Adipocyte (in vitro differentiated cells): Measurements from ENCODE around the gene CHD5.

Experiments
- DNase-seq: peaks from one replicate; pipeline ENCODE4 v3.0.0-alpha.2; 2015; ENCODE audit warnings: low read depth
- H3K27me3 ChIP-seq: replicated peaks from 2 replicates; pipeline ENCODE4 v1.7.0; 2013; ENCODE audit warnings: mild to moderate bottlenecking, low read length, moderate library complexity; ENCODE audit not compliant: control insufficient read depth, insufficient read depth
- H3K36me3 ChIP-seq: 2 replicates; pipeline ENCODE4 v1.7.0; 2013; ENCODE audit warnings: low read length, mild to moderate bottlenecking, moderate library complexity; ENCODE audit not compliant: control insufficient read depth, insufficient read depth, severe bottlenecking
- H3K4me1 ChIP-seq: 2 replicates; pipeline ENCODE4 v1.7.0; 2013; ENCODE audit warnings: mild to moderate bottlenecking, low read length, moderate library complexity; ENCODE audit not compliant: control insufficient read depth, insufficient read depth
- H3K4me3 ChIP-seq: 2 replicates; pipeline ENCODE4 v1.7.0; 2013; ENCODE audit warnings: mild to moderate bottlenecking, low read length, moderate library complexity
- H3K9ac ChIP-seq: 2 replicates; pipeline ENCODE4 v1.7.0; 2013; ENCODE audit warnings: mild to moderate bottlenecking, low read length, moderate library complexity
- H3K9me3 ChIP-seq: 2 replicates; pipeline ENCODE4 v1.7.0; 2013; ENCODE audit warnings: mild to moderate bottlenecking, low read length, moderate library complexity; ENCODE audit not compliant: control insufficient read depth

The CHD5 gene

DNA sequence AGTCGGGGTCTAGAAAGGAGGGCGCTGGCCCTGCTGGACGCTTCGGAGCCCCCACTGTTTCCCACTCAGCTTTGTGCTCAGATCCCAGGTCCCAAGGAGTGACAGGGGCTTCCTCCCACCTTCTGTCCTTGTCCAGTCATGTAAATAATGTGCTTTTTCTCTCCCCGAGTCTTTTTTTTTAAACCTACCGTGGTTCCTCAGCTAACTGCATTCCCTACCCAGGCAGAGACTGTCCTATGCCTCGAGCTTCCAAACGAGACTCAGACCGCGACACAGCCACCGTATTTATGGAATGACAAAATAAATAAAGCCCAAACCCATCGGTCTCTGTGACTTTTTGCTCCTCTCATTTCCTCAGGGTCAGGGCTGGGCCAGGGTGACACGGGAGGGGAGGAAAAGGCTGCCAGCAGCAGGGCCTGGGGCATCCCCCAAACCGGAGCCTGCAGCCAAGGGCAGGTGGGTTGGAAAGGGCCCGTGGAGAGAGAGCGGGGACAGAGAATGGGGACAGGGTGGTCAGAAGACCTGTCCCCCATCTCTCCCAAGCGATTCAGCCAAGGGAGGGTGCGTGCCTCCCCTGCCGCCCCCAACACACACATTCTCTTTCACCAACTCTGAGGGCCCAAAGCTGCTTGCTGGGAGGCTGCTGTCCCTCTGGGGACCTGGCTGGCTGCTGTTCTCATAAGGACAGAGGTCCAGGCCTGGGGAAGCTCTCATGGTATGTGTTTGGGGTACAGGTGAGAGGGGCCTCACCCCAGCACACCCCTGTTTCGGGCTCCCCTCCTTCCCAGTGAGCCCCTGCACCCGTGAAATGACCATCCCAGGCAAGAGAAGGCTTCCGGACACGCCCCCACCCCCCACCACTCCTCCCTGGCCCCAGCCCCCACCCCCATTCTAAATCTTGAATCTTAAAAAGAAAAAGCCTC is 79.0 kb downstream of the CHD5 start:
- Histone ChIP-seq H3K9me3 (no peaks in the 10 kb centered on the region), H3K4me3 (no peak overlapping the region)
- DNase-seq: no peak

GRCh38 chr1:6099787-6100765 is 80.0 kb downstream of the CHD5 start:
- Histone ChIP-seq H3K9ac (no peak overlapping the region), H3K4me1 (peaks cover 8% of the 10 kb centered on the region), H3K36me3 (no peaks in the 10 kb centered on the region), H3K4me3 (no peak overlapping the region), H3K27me3 (peaks cover 21% of the 10 kb centered on the region), H3K9me3 (no peaks in the 10 kb centered on the region)
- DNase-seq: no peak

More for the DNA sequence above, 79.0 kb downstream of the CHD5 start:
- Histone ChIP-seq H3K4me1 (peaks cover 8% of the 10 kb centered on the region), H3K36me3 (no peaks in the 10 kb centered on the region), H3K9ac (no peak overlapping the region), H3K27me3 (peaks cover 29% of the 10 kb centered on the region)

GRCh38 chr1:6099297-6099696 is 80.8 kb downstream of the CHD5 start:
- H3K4me1 ChIP-seq: peaks cover 8% of the 10 kb centered on the region
- no peaks in the 10 kb centered on the region for H3K9me3 ChIP-seq
- DNase-seq: no peak
- H3K4me3 ChIP-seq: no peak overlapping the region
- no peaks in the 10 kb centered on the region for H3K36me3 ChIP-seq
- no peak overlapping the region for H3K9ac ChIP-seq
- H3K27me3 ChIP-seq: peaks cover 21% of the 10 kb centered on the region

DNA sequence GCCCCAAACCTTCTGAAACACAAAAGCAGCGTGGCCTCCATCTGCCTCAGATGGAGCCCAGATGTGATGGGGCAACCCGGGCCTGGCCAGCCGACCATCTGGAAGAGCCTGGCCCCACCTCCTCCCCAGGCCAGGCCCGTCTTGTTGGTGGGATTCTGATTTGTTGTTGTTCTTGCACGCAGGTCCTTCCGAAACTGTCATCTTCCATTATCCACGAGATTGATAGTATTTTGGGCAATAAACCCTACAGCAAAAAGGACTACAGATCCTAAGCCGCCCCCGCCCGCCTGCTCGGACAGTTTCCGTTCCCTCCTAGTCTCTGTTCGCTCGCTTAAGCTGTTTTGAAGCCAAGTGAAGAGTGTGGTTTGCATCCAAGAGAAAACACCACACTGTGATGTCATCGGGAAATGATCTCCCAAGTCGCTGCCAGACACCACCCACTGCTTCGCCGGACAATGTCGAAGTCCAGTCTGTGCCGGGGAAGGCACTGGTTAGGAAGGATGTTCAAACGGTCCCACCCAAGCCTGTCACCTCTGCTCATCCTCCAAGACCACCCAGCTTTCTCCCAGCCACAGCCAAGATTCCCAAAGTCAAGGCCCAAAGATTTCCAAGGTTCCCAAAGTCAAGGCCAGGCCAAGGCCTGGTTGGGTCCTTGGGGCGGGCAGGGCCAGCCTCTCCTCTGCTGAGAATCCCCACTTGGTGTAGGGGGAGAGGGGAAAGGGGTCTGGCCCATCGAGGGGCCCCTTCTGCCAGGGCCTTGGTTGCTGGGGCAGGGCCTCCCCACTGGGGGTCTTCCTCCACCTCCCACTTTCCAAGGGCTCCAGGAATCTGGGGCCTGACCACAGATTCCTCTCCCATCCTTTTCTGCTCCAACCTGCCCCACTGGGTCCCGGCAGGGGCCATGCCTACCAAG is 81.6 kb downstream of the CHD5 start:
- H3K27me3 ChIP-seq: peaks cover 26% of the 10 kb centered on the region
- no peaks in the 10 kb centered on the region for H3K36me3 ChIP-seq
- H3K4me3 ChIP-seq: peak overlapping the region; percentile 13
- no peak overlapping the region for H3K9ac ChIP-seq
- H3K9me3 ChIP-seq: no peaks in the 10 kb centered on the region
- peak; percentile 50 for DNase-seq
- H3K4me1 ChIP-seq: peaks cover 8% of the 10 kb centered on the region

DNA sequence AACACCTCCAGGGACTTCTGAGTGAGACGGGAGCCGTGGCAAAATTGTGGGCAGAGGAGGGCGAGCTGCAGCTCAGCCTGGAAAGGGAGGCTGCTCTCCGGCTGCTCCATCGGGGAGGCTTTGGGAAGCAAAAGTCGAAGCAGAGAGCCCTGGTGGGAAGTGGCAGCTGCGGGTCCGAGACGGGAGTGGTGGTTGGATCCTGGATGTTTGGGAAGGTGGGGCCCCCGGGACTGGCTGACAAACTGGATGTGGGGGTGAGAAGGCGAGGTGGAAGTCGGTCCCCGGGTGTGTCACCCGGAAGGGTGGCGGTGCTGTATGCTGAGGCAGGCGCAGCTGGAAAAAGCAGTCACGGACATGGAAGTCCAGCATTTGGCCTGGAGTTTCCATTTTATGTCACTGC is 82.3 kb downstream of the CHD5 start:
- no peak for DNase-seq
- Histone ChIP-seq H3K9me3 (no peaks in the 10 kb centered on the region), H3K36me3 (no peaks in the 10 kb centered on the region), H3K9ac (no peak overlapping the region), H3K4me3 (no peak overlapping the region), H3K4me1 (peaks cover 8% of the 10 kb centered on the region), H3K27me3 (peaks cover 27% of the 10 kb centered on the region)

GRCh38 chr1:6097117-6097595 is 83.0 kb downstream of the CHD5 start:
- no peak overlapping the region for H3K9ac ChIP-seq
- H3K4me3 ChIP-seq: no peak overlapping the region
- no peak for DNase-seq
- peaks cover 8% of the 10 kb centered on the region for H3K4me1 ChIP-seq
- H3K9me3 ChIP-seq: no peaks in the 10 kb centered on the region
- peaks cover 22% of the 10 kb centered on the region for H3K27me3 ChIP-seq
- H3K36me3 ChIP-seq: no peaks in the 10 kb centered on the region

- Histone ChIP-seq H3K4me1 (peaks cover 8% of the 10 kb centered on the region), H3K4me3 (no peak overlapping the region), H3K9ac (no peak overlapping the region), H3K36me3 (no peaks in the 10 kb centered on the region), H3K9me3 (no peaks in the 10 kb centered on the region), H3K27me3 (peaks cover 19% of the 10 kb centered on the region)
- DNase-seq: no peak
These were observed 83.6 kb downstream of the CHD5 start for GRCh38 chr1:6096243-6097116.

DNA sequence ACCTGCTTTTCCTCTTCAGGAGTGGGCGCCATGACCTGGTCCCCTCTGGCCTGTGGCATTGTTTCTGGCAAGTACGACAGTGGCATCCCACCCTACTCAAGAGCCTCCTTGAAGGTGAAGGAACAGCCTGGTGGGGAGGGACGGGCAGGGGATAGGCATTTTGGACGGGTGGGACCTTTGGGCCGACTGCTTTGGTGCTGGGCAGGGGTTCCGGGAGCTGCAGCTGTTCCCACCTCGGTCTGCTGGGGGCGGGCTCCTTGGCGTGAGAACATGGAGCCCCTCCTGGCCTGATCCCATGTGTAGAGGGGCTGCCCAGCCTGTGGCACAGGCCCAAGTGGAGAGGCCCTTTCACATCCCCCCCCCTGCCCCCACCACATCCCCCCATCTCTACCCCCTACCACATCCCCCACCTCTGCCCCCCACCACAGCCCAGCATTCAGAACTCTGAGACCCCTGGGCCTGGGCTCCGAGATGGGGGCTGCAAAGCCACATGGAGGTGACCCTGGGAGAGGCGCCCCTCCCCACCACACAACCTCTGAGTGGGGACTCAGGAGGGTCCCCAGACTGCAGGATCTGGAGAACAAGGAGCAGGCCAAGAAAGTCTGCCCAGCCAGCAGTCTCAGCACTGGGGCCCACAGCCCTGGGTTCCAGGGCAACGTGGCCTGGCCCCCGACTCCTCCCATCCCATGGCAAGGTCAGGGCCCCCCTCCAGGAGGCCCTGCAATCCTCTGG is 84.4 kb downstream of the CHD5 start:
- Histone ChIP-seq H3K4me1 (peaks cover 8% of the 10 kb centered on the region), H3K4me3 (no peak overlapping the region)
- DNase-seq: no peak

GRCh38 chr1:6094801-6095505 is 85.2 kb downstream of the CHD5 start:
- H3K9ac ChIP-seq: no peak overlapping the region
- DNase-seq: no peak
- no peaks in the 10 kb centered on the region for H3K36me3 ChIP-seq
- no peaks in the 10 kb centered on the region for H3K9me3 ChIP-seq
- H3K4me3 ChIP-seq: no peak overlapping the region
- H3K4me1 ChIP-seq: peaks cover 8% of the 10 kb centered on the region
- peaks cover 13% of the 10 kb centered on the region for H3K27me3 ChIP-seq

More for the DNA sequence above, 84.4 kb downstream of the CHD5 start:
- Histone ChIP-seq H3K9me3 (no peaks in the 10 kb centered on the region), H3K36me3 (no peaks in the 10 kb centered on the region), H3K9ac (no peak overlapping the region), H3K27me3 (peaks cover 13% of the 10 kb centered on the region)
